ENCODE measurements around the gene GATM.

Gene GATM, protein sequence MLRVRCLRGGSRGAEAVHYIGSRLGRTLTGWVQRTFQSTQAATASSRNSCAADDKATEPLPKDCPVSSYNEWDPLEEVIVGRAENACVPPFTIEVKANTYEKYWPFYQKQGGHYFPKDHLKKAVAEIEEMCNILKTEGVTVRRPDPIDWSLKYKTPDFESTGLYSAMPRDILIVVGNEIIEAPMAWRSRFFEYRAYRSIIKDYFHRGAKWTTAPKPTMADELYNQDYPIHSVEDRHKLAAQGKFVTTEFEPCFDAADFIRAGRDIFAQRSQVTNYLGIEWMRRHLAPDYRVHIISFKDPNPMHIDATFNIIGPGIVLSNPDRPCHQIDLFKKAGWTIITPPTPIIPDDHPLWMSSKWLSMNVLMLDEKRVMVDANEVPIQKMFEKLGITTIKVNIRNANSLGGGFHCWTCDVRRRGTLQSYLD

DNA sequence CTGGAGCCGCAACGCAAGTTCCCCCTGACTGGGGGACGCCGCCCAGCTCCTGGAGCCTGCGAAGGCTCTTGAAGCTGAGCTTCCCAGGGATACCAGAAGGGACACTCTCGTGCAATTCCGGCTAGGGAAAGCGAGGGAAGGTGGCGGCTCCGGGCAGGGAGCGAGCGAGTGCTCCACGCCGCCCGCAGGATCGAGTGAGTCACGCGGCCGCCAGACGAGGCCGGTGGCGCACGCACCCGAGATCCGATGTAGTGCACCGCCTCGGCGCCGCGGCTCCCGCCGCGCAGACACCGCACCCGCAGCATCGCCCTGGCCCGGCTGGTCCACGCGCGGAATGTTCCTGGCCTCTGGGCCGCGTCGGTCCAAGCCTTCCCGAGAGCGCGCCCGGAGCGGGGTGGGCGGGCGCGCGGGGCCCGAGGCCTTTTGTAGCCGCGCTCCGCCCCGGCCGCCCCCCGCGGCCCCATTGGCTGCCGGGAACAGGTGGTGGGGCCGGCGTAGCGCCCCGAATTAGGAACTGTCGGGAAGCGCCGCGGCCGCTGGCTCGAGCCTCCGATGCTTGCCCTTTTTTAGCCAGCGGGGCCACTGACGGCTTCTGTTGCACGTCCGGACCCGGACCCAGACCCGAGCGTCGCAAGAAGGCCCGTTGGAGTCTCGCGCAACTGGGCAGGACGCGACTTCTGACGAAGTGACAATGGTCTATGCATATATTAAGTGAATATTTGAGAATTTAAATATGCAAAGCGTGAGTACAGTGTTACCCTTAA, at the start of gene GATM:
GATM (minus strand) TSS at position 396 of the 764 bp plus-strand sequence; CDS start at position 305, 91 bp downstream.
- ATAC-seq, result peak; percentile 72 to 74

- ATAC-seq, result no peak
These were observed 48.7 kb upstream of the GATM start for GRCh38 chr15:45427085-45427484.

DNA sequence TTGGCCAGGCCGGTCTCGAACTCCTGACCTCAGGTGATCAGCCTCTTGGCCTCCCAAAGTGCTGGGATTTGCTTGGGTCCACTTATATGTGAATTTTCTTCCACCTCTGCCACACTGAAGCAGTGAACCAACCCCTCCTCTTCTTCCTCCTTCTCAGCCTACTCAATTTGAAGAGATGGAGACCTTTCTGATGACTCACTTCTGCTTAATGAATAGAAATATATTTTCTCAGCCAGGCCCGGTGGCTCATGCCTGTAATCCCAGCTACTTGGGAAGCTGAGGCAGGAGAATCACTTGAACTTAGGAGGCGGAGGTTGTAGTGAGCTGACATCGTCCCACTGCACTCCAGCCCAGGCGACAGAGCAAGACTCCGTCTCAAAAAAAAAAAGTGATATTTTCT, 46.8 kb upstream of the GATM start:
- no peak for ATAC-seq

GRCh38 chr15:45424429-45424828, 46.1 kb upstream of the GATM start:
- no peak for ATAC-seq

- no peak for ATAC-seq
These were observed 39.1 kb upstream of the GATM start for GRCh38 chr15:45417303-45417950.

GRCh38 chr15:45414215-45414885, 36.0 kb upstream of the GATM start:
- no peak for ATAC-seq

DNA sequence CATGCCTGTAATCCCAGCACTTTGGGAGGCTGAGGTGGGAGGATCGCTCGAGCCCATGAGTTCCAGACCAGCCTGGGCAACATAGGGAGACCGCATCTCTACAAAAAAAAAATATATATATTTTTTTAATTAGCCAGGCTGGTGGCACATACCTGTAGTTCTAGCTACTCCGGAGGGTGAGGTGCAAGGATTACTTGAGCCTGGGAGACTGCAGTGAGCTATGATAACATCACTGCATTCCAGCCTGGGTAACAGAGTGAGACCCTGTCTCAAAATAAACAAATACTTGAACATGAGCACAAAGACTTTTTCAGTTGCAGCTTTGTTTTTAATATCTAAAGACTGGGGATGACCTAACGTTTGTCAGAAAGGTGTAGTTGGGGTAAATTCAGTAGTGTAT, 31.3 kb upstream of the GATM start:
- no peak for ATAC-seq

DNA sequence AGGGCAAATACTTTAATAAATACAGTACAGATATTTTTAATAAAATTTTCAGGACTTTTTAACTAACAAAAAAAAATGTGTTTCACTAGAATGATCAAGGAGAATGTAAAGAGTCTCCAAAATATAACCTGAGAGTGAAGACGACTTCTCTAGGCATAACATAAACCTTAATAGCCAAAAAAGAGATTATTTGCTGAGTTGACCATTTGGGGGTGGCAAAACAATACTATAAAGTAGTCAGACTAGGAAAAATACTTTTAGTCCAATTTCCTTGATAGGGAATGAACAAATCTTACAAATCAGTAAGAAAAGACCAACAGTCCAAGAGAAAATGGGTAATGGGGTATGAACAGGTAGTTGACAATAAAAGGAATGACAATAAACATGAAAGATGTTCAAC, 29.4 kb upstream of the GATM start:
- no peak for ATAC-seq

- peak; percentile 4 to 16 for ATAC-seq
These were observed 24.9 kb upstream of the GATM start for GRCh38 chr15:45402955-45403877.

DNA sequence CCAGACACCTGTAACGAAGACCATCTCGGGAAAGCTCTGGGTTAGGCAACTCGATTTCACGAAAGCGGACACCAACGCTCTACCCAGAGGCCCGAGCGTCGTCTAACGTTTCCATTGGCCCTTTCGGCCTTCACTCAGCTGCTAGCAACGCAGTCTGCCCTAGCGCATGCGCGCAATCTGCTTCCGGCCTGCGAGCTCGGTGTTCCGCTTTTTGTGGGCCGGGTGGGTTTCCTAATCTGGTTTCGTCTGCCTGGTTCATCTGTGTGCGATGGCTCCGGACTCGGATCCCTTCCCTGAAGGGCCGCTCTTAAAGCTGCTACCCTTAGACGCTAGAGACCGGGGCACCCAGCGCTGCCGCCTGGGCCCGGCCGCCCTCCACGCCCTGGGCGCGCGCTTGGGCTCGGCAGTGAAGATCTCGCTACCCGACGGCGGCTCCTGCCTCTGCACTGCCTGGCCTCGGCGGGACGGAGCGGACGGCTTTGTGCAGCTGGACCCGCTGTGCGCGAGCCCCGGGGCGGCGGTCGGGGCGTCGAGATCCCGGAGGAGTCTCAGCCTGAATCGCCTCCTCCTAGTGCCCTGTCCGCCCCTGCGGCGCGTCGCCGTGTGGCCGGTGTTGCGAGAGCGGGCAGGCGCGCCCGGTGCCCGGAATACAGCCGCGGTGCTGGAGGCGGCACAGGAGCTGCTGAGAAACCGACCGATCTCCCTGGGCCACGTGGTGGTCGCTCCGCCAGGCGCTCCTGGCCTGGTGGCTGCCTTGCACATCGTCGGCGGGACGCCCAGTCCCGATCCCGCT, 24.0 kb upstream of the GATM start:
- peak; percentile 94 to 96 for ATAC-seq

GRCh38 chr15:45401665-45402161, 23.4 kb upstream of the GATM start:
- no peak for ATAC-seq

DNA sequence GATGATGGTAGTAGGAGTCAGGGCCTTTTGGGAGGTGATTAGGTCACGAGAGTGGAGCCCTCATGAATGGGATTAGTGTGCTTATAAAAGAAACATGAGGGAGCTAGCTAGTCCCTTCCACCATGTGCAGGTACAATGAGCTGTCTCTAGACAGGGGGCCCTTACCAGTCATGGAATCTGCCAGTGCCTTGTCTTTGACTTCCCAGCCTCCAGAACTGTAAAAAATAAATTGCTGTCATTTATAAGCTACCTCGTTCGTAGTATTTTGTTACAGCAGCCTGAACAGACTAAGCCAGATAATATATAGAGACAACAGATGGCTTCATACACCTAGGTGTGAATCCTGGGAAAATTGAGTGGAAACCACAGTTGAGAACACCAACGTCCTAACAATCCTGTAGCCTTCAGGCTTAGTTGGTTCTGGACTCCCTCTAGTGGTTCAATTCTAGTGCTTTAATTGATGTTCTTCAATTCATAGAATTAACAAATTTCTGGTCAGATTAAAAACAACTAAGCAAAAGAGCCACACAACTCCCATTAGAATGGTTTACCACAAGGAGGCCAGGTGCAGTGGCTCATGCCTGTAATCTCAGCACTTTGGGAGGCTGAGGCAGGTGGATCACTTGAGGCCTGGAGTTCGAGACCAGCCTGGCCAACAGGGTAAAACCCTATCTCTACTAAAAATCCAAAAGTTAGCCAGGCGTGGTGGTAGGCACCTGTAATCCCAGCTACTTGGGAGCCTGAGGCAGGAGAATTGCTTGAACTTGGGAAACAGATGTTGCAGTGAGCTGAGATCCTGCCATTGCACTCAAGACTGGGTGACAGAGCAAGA, 21.3 kb upstream of the GATM start:
- no peak for ATAC-seq

- no peak for ATAC-seq
These were observed 18.8 kb upstream of the GATM start for GRCh38 chr15:45397116-45397665.

DNA sequence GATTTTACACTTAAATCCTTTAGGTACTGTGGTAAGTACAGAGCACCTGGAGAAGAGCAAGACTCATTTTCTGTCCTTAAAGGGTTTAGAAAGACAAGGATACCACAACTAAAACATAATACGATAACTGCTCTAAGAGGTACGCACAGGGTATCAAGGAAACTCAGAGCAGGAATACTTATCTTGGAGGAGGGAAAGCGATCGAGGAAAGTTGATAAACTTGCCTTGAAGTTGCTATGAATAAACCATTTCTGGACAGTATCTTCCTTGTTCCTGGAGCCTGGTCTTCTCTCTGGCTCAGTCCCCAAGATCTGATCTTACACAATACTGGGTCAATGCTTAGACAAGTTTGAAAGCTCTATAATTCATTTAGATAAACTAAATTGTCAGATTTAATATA, 17.6 kb upstream of the GATM start:
- no peak for ATAC-seq

- ATAC-seq, result no peak
These were observed 16.3 kb upstream of the GATM start for GRCh38 chr15:45394681-45395080.

GRCh38 chr15:45393851-45394250, 15.5 kb upstream of the GATM start:
- ATAC-seq, result no peak

DNA sequence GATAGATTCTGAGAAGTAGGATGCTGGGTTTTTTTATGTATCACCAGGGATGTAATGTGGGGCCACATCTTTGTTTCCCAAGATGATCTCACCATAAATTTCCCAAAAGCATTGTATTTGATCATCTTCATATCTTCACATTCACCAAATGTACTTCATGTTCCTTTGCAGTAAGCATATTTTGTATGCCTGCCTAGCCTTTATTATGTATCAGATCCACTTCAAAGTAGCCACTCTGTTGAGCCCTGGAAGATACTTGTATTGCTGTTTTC, 14.2 kb upstream of the GATM start:
- ATAC-seq, result no peak

DNA sequence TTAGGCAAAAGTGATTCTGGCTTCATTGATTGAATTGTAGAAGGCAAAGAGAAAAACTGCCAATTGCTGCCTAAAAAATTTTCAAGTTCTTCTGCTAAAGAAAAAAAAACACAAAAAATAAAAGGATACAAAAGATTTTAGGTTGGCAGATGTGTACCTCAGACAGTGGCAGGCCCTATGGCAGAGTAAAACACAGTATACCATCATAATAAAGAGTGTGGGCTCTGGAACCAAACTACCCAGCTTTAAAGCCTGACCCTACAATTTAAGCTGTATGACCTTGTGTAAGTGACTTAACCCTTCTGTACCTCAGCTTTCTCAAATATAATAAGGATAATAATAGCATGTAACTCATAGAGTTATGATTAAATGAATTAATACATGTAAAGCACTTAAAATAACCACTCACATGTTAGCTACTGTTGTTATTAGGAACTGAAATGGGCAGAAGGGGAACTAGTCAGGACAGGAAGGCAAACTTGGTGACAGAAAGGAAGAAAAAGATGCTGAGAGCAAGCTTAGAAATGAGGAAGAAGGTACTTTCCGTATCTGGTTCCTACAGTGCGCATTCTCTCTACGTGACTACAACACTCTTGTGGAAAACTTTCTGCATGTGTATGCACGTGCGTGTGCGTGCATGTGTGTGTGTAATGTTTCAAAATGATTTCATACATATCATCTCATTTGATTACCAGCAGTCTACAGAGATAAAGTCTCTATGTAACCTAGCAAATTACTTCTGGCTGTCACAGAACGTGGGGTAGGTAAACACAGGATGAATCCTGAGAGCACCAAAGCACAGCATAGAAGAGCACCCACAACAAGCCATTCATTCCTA, 13.6 kb upstream of the GATM start:
- peak; percentile 32 to 60 for ATAC-seq

DNA sequence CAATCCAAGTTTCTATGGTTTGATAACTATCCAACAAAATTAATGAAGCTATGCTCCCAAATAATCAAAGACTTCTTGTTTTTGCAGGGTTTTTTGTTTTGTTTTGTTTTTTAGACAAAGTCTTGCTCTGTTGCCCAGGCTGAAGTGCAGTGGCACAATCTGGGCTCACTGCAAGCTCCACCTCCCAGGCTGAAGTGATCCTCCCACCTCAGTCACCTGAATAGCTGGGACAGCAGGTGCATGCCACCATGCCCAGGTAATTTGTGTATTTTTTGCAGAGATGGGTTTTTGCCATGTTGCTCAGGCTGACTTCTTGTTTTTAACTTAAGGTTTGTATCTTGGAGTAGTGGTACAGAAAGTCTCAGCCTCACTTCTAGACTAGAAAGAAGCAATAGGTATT, 11.0 kb upstream of the GATM start:
- no peak for ATAC-seq
